SU-DHL-6 (cell line): Measurements from ENCODE around the gene PALLD.

ENCODE experiments used
- EZH2phosphoT487 ChIP-seq: fragments of 200-600 bp; sonication (generic), shearing (Covaris generic); conservative IDR thresholded peaks from 2 replicates; pipeline ENCODE4 v1.6.1; 2018; ENCODE audit warnings: mild to moderate bottlenecking, antibody characterized with exemption, low read length, moderate library complexity, mixed read lengths
- TF ChIP-seq, protein P1 (sequence below): fragments of 200-600 bp; sonication (generic); IDR thresholded peaks from one replicate; pipeline ENCODE4 v1.5.1; 2017; ENCODE audit warnings: antibody characterized with exemption, mild to moderate bottlenecking, low read length, moderate library complexity; ENCODE audit not compliant: insufficient read depth, poor library complexity, severe bottlenecking

DNA sequence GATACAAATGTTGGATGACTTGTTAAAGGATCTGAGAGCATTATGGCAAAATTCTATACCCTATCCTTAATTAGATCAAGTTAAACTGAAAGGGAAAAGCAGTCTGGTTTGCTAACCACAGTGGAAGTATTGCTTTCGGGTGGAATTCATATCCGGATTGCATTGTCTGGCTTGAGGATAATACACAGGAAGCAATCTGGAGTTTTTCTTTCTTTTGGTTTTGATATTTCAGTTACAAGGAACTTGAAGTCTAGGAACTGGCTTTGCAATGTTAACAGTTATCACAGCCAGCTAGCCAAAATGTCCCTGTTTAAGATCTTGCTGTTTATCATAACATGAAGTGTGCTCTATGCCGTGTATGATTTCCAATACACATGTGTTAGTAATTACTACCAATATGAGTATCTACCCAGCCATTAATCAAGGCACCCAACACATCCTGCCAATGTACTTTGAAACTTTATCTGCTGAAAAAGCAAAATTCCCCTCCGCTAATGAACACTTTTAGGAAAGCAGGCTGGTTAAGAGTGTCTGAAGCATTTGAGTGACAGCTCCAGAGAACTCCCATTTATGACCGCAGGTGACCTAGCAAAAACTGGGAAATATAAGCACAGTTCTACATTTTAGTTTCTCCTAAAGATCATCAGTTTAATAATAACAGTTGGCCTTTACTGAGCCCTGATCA lies 146.4 kb downstream of the PALLD start:
- TF ChIP-seq, protein P1, sequence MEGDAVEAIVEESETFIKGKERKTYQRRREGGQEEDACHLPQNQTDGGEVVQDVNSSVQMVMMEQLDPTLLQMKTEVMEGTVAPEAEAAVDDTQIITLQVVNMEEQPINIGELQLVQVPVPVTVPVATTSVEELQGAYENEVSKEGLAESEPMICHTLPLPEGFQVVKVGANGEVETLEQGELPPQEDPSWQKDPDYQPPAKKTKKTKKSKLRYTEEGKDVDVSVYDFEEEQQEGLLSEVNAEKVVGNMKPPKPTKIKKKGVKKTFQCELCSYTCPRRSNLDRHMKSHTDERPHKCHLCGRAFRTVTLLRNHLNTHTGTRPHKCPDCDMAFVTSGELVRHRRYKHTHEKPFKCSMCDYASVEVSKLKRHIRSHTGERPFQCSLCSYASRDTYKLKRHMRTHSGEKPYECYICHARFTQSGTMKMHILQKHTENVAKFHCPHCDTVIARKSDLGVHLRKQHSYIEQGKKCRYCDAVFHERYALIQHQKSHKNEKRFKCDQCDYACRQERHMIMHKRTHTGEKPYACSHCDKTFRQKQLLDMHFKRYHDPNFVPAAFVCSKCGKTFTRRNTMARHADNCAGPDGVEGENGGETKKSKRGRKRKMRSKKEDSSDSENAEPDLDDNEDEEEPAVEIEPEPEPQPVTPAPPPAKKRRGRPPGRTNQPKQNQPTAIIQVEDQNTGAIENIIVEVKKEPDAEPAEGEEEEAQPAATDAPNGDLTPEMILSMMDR = no peak
- TF ChIP-seq EZH2phosphoT487 = no peak
